PFSK-1 (cell line): ENCODE results near the gene SLC9A4.

Experiments
- FOXP2 ChIP-seq: optimal IDR thresholded peaks from 2 replicates; pipeline ENCODE3; 2011; ENCODE audit warnings: borderline replicate concordance, control low read depth, inconsistent platforms; ENCODE audit not compliant: insufficient read depth; ENCODE audit errors: extremely low read length, extremely low read depth
- POLR2AphosphoS5 ChIP-seq: IDR thresholded peaks from 2 replicates; pipeline ENCODE4 v1.6.1; 2012; ENCODE audit warnings: low read depth, mild to moderate bottlenecking, control low read depth, low read length, moderate library complexity
- SIN3A ChIP-seq: IDR thresholded peaks from 2 replicates; pipeline ENCODE4 v1.6.1; 2012; ENCODE audit warnings: mild to moderate bottlenecking, low read length, moderate library complexity, borderline replicate concordance; ENCODE audit not compliant: insufficient read depth
- TAF1 ChIP-seq: IDR thresholded peaks from 2 replicates; pipeline ENCODE4 v1.6.1; 2012; ENCODE audit warnings: low read length, control low read depth, borderline replicate concordance; ENCODE audit not compliant: insufficient read depth
- TF ChIP-seq, protein P1 (sequence below), 2 experiments: IDR thresholded peaks; 2 replicates each; pipeline versions ENCODE4 v1.6.1 to v1.8.0; 2011 to 2012; ENCODE audit warnings: low read depth in 2 of 2, low read length in 2 of 2, control low read depth in 1 of 2, inconsistent platforms in 1 of 2, mild to moderate bottlenecking in 1 of 2, moderate library complexity in 1 of 2; ENCODE audit not compliant: insufficient read depth in 1 of 2

Gene SLC9A4

GRCh38 chr2:102510791-102511575 lies 38.0 kb downstream of the SLC9A4 start:
- TF ChIP-seq FOXP2 = no peak
- TF ChIP-seq, protein P1, sequence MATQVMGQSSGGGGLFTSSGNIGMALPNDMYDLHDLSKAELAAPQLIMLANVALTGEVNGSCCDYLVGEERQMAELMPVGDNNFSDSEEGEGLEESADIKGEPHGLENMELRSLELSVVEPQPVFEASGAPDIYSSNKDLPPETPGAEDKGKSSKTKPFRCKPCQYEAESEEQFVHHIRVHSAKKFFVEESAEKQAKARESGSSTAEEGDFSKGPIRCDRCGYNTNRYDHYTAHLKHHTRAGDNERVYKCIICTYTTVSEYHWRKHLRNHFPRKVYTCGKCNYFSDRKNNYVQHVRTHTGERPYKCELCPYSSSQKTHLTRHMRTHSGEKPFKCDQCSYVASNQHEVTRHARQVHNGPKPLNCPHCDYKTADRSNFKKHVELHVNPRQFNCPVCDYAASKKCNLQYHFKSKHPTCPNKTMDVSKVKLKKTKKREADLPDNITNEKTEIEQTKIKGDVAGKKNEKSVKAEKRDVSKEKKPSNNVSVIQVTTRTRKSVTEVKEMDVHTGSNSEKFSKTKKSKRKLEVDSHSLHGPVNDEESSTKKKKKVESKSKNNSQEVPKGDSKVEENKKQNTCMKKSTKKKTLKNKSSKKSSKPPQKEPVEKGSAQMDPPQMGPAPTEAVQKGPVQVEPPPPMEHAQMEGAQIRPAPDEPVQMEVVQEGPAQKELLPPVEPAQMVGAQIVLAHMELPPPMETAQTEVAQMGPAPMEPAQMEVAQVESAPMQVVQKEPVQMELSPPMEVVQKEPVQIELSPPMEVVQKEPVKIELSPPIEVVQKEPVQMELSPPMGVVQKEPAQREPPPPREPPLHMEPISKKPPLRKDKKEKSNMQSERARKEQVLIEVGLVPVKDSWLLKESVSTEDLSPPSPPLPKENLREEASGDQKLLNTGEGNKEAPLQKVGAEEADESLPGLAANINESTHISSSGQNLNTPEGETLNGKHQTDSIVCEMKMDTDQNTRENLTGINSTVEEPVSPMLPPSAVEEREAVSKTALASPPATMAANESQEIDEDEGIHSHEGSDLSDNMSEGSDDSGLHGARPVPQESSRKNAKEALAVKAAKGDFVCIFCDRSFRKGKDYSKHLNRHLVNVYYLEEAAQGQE (IDR thresholded peaks at IDR 0.05; ENCODE audit: insufficient read depth in 1 of 2, low read depth in 2 of 2, low read length in 2 of 2) = no peak
- no peak for TF ChIP-seq POLR2AphosphoS5
- no peak for TF ChIP-seq TAF1
- no peak for TF ChIP-seq SIN3A

DNA sequence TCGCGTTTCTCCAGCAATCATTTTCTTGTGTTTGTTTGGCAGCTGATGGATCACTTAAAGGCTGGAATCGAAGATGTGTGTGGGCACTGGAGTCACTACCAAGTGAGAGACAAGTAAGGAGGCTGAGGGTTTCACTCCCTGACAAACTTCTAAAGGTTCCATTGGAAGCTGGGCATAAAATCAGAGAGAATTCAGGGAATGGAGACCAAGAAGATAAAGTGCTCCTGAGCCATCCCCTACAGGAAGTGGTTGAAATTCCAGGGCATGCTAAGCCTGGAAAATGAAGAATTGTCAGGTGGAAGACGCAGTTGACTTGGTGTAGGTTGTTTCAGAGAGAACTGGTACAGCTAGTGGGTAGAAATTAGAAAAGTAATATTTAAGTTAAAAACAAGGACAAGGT lies 39.1 kb downstream of the SLC9A4 start:
- TF ChIP-seq TAF1 = no peak
- TF ChIP-seq, protein P1 (IDR thresholded peaks at IDR 0.05; ENCODE audit: insufficient read depth in 1 of 2, low read depth in 2 of 2, low read length in 2 of 2) = no peak
- no peak for TF ChIP-seq SIN3A
- no peak for TF ChIP-seq FOXP2
- no peak for TF ChIP-seq POLR2AphosphoS5

GRCh38 chr2:102513355-102513939 lies 40.4 kb downstream of the SLC9A4 start:
- TF ChIP-seq POLR2AphosphoS5 = no peak
- no peak for TF ChIP-seq FOXP2
- TF ChIP-seq, protein P1 (IDR thresholded peaks at IDR 0.05; ENCODE audit: insufficient read depth in 1 of 2, low read depth in 2 of 2, low read length in 2 of 2) = no peak
- no peak for TF ChIP-seq SIN3A
- TF ChIP-seq TAF1 = no peak

- TF ChIP-seq SIN3A = no peak
- TF ChIP-seq, protein P1 (IDR thresholded peaks at IDR 0.05; ENCODE audit: insufficient read depth in 1 of 2, low read depth in 2 of 2, low read length in 2 of 2) = no peak
- no peak for TF ChIP-seq TAF1
- no peak for TF ChIP-seq FOXP2
- TF ChIP-seq POLR2AphosphoS5 = no peak
These were observed 41.2 kb downstream of the SLC9A4 start for GRCh38 chr2:102514061-102514785.
